GM18517 (cell line): ENCODE measurements around the gene ANKRD52.
"Not testable (repeated sequence)": the region's sequence is repeated elsewhere in the genome, so short reads cannot be mapped to it uniquely, and the experiment has no call there.

Experiments
- ATAC-seq: cut with Tn5 transposase; IDR thresholded peaks from one replicate; pipeline ENCODE4 v1.9.1; 2021; ENCODE audit warnings: mild to moderate bottlenecking, moderate library complexity; ENCODE audit not compliant: unreplicated experiment

The ANKRD52 gene

DNA sequence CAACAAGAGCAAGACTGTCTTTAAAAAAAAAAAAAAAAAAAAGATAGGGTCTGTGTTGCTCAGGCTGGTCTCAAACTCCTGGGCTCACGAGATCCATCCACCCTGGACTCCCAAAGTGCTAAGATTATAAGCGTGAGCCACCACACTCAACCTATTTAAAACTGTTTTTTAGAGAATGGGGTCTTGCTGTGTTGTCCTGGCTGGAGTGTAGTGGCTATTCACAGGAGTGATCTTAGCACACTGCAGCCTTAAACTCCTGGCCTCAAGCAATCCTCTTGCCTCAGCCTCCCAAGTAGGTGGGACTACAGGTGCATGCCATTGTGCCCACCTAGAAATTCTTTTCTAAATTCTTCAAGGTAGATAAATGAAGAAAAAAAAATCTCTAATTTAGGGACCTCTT lies 16.1 kb upstream of the ANKRD52 start:
- ATAC-seq, result no peak

DNA sequence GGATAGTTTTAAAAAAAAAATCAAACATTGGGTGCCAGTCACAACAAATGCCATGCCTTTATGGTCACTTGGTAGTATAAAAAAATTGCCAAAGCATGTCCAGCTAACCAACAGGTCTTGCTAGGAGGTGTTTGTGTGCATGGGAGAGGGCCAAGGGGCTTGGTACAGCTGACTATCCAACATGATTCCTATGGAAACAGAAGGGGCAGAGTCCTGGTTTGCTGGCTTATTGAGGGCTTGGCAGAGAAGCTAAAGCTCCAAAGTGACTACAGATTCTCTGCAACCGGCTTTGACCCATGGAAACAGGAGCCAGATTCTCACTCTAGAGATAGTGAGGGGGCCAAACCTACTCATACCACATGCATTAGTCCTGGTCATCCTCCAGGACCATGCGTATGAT lies 14.3 kb upstream of the ANKRD52 start:
- not testable (repeated sequence) for ATAC-seq

DNA sequence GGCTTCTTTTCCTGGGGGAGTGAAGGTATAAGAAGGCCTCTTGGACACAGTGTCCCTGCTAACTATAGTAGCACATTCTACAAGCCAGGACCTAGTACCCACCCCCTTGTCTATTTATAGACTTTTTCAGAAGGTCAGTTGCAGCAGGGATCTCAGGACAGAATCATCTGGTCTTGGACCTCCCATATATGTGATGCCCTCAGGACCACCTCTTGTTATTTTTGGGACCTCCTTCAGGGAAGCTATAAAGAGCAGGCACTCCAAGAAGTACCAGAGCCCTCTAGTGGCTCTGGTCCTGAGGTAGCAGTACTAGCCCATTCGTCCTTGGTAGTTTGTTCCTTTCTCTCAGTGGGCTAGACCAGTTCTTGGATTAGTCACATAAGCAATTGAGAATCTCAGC lies 12.8 kb upstream of the ANKRD52 start:
- ATAC-seq, result no peak

DNA sequence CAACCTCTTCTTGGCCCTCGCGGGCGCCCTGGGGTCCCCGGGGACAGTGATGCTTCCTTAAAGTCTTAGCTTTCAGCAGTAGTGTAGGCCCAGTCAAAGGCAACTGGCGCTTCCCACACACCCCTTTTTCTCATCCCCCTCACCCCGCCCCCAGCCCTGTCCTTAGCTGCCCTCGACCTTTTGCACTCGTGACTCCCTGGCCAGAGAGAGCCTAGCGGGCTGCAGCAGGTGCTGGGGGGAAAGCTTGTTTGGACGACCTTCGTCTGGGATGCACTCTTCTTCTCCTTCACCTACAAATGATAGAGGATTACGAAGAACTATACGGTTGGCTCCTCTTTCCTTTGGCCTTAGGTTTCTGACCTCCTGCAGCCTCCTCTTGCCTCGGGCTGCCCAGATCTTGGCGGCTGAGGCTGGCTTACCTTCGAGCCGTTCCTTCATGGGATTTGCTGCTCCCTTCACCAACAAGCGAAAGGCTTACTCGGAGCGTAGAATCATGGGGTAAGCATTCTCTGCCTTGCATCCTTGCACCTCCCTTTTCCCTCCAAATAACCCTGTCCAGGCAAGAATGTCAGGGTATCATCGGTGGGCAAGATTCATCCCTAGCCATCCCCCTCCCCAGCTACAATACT lies 9.4 kb upstream of the ANKRD52 start:
- ATAC-seq, result peak; percentile 34

DNA sequence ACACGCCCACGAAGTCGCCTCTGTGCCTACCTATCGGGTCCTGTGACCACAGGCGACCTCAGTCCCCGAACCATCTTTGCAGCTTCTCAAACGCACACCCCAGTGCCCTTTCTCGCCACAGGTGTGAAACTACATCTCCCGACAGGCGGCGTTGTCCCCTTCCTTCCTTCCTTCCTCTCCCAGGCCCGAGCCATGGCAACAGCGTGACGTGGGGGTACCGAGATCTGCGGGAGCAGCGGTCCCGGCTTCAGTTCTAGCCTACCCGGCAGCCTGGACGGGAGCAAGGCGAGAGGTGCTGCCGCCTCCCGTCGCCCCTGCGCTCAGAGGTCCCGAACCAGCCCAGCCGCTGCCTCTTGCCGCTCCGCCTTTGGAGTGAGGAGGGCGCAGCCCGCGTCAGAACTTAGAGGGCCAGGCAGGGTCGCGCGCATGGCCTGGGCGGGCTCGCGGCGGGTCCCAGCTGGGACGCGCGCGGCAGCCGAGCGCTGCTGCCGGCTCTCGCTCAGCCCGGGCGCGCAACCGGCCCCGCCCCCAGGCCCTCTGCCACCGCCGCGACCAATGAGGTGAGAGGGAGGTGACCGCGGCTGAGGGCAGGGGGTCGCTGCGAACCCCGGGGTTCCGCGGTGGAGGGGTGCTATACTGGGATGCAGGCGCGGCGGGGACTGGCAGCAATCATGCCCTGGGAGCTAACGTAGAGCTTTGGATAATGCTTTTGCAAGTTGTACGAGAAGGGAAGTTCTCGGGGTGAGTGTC lies 8.7 kb upstream of the ANKRD52 start, which contains the start of gene COQ10A:
Gene COQ10A (plus strand): TSS at position 250 of the 750 bp plus-strand sequence. CDS start 177 bp downstream, at position 427.
- peak; percentile 81 for ATAC-seq

DNA sequence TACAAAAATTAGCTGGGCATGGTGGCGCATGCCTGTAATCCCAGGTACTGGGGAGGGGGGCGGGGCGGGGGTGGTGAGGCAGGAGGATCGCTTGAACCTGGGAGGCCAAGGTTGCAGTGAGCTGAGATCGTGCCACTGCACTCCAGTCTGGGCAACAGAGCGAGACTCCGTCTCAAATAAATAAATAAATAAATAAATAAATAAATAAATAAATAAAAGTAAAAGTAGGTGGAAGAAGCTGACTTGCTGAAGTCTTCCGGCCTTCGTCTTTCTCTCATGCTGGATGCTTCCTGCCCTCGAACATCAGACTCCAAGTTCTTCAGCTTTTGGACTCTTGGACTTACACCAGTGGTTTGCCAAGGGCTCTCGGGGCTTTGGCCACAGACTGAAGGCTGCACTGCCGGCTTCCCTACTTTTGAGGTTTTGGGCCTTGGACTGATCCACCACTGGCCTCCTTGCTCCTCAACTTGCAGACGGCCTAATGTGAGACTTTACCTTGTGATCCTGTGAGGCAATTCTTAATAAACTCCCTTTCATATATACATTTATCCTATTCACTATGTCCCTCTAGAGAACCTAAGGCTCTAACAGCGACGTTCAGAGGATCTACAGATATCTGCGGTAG lies 8.0 kb upstream of the ANKRD52 start:
- not testable (repeated sequence) for ATAC-seq

DNA sequence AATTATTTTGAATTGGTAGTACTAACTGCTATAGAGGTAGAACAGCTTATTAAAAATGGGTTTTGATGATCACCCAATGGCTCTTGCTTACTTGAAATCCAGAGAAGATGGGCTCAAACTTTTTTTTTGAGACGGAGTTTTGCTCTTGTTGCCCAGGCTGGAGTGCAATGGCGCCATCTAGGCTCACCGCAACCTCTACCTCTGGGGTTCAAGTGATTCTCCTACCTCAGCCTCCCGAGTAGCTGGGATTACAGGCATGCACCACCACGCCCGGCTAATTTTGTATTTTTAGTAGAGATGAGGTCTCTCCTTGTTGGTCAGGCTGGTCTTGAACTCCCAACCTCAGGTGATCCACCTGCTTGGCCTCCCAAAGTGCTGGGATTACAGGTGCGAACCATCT lies 4.8 kb upstream of the ANKRD52 start:
- not testable (repeated sequence) for ATAC-seq

DNA sequence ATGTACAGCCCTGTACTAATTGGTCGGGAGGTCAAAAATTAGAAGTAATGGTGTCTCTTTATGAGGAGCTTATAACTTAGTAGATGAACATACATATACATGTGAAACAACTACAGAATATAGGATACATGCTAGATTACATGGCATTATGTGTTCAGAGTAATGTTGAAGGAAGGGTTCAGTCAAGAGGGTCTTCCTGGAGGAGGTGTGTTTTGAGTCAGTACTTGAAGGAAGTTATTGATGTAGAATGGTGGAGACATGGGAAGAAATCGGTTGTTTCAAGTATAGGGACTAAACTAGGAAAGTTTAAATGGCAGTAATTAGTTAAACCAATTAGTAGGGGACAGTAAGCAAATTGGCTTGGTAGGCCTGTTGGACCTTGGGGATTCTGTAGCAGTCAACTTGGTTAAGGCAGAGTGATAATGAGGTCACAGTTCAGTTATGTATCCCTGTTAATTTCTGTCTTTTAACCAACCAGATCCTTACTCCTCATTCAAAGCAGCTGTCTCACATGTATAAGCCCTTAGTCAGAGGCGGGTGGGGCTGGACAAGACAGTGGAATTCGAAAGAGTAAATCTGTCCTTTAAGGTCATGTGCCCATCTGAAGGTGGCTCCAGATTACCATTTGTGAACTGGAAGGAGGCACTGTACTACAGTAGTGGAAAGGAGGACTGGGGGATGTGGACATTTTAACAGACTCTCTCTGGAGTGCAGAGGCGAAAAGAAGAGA lies 3.5 kb upstream of the ANKRD52 start:
- no peak for ATAC-seq

DNA sequence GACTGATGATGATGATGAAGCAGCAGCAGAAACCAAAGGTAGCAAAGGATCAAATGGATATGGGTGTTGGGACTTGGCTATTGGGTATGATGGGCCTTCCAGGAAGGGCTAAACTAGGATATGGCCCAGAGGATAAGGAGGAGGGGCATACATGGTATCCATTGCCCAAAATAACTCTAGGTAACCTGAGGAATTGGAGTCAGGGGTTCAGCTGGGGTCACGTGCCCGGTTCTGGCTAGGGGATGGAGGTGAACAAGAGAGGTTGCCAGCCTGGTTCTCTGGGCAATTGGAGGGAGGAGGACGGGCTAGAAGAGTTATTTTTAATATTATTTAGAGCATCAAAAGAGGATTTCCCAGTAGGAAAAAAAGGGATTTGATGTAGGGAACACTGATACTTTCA lies 2.7 kb upstream of the ANKRD52 start:
- ATAC-seq, result no peak

DNA sequence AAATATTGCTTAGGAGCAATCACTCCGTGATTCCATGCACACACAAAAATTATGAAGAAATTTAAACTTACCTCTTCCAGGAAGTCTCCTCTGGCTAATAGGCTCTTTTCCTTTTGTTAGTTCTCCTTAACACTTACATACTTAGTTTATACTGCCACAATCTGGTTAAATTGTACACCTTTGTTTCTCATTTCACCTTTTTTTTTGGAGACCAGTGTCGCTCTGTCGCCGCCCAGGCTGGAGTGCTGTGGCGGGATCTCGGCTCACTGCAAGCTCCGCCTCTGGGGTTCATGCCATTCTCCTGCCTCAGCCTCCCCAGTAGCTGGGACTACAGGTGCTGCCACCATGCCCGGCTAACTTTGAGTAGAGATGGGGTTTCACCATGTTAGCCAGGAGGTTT lies 2.2 kb upstream of the ANKRD52 start:
- ATAC-seq, result no peak

DNA sequence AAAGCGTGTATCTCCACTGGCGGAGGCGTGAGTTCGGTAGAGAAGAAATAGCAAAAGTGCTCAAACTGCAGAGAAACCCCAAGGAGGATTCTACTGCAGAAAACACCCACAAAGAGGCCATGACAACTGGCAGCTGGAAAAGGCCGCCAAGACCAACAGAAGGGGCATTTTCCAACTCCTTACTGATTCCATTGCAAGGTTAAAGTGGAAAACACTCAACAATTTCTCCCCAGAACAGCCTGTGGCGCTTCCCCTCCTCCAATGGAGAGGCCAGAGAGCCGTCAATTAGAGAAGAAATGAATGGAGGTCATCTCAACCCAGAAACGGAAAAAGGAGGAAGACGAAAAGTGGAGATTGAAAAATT lies 618 bp upstream of the ANKRD52 start:
- ATAC-seq, result no peak

DNA sequence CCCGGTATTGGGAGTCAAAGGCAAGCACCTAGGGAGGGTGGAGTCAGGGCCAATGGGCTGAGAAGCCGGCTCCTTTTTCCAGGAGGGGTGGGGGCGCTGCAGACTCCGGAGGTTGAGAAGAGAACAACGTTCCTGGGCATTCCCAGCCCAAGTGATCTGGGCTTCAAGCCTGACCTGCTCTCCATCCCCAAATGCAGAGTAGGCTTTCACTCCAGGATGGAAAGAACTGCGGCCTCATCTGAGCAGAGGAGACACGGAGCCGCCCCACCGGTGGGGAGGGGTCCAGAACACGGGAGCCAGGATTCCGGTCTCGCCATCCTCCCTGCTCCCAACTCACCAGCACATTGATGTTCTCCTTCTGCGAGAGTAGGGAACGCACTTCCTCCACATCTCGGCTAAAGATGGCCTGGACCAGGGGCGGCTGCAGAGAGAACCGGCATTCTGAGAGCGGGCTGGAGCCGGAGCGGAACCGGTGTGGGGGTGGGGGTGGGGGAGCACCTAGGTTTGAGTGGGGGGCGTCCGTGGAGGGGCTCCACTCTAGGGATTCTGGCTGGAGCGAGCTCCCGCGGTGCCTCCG lies 605 bp downstream of the ANKRD52 start:
- ATAC-seq, result no peak

DNA sequence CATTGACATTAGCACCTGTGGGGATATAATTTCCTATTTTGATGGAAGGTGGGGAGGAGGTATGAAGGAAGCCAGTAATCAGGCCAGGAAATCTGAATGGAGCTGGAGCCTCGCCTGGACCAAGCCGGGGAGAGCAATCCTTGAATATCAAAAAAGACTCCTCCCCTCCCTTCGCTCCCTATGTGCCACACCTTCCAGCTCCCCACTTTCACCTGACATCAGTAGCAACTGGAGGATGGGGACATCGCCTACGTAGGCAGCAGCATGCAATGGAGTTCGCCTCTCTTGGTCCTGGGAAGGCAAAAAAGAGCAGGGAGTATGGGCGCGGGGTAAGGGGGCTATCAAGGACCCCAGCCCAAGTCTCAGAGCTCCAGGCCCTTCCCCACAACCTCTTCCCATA lies 1.1 kb downstream of the ANKRD52 start:
- no peak for ATAC-seq

DNA sequence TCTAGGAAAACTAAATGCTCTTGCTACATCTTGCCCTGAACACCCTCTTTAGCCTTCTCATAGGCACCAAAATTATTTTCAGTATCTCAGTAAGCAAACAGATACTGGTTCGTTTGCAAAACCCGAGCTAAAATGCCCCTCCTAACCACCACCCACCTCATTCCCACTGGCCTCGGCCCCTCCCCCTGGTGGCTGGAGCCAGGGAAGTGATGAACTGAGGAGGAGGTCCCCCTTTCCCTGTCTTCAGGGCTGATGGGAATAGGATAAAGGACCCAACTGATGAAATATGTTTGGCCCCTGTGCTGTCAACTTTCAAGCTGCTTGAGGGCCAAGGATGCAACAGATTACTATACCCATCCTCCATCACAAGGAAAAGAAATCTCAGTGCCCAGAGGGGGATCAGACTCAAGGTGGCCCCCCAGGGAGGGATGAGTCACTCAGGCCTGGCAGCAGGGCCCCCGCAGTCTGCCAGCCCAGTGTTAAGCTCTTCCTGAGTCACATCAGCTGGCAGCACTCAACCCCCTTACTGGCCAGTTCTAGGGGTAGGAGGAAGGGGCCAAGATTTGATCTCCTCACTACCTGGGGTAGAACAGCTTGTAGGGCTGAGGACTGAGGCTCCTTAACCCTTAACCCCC lies 1.7 kb downstream of the ANKRD52 start:
- no peak for ATAC-seq

DNA sequence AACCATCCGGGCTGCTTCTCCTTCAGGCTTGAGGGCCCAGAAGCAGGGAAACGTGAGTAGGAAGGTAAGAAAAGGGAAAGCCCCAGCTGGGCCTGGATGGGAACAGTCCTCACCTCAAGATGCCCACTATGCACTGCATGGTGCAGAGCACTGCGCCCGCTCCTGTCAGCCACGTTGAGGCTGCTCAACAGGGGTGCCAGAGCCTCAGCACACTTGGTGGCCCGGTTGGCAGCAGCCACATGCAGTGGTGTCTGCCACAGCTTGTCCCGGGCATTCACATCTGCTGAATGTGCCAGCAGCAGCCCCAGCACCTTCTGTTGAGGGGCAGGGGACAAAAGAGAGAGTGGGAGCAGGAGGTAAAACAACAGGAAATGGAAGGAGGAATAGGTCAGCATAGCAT lies 2.5 kb downstream of the ANKRD52 start:
- ATAC-seq, result no peak

DNA sequence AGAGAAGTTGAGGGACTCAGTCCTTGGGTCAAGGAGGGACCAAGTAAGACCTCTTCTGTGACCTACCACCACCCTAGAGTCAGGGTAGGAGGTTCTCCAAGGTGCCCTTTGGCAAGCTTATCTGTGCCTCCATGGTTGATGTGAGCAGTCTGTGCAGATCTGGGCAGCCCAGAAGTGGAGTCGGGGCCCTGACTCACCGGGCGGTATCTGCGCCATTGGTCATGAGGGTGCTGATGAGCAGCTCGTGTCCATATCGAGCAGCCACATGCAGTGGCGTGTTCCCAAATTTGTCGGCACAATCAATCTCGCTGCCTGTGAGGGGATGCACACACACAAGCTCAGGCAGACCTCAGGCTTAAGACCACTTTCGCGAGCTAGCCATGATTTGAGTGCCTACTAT lies 5.1 kb downstream of the ANKRD52 start:
- ATAC-seq, result no peak

DNA sequence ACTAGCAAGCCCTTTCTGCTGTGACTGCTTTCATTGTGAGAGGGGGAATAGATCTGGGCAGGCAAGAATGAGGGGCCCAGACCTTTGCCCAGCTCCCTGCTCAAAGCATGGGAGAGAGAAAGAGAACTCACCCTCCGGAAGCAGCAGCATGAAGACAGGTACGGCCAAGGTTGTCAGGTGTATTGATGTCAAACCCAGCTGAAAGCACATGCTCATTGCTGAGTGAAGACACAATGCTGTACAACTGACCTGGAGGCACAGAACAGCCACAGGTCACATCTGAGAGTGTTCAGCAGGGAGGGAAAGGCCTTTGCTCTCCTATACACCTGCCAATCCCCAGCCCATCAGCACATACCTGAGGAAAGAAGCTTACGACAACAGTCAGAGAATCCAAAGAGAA lies 5.5 kb downstream of the ANKRD52 start:
- no peak for ATAC-seq

DNA sequence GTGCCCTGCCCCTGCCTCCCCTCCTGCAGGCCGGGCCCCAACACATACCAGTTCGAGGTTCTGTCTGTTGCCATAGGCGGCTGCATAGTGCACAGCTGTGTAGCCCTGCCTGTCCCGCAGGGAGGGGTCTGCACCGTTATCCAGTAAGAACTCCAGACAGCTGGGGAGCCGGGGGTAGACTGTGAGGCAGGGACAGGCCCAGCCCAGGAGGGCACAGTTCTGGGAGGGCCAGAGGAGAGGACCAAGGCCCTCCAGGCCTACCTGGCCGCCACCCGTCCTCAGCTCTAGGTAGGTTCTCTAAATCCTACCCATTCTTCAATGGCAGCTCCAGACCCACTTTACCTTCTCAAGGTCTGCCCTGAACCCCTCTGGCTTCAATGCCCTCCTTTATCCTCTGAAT lies 9.5 kb downstream of the ANKRD52 start:
- ATAC-seq, result no peak

DNA sequence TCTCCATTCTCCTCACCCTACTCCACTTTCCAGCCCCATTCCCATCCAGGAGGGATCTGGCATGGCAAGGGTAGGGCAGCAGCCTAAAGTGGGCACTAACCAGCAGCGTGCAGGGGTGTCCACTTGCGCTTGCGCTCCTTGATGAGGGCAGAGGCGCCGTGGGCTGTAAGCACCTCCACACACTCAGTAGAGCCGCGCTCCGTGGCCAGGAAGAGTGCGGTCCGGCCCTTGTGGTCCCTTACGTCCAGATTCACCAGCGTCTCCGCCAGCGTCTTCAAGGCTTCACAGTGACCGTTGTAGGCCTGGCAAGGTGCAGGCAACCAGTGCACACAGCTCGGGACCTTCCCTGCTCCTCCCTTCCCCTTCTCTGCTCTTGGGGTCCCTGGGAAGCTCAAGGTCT lies 10.3 kb downstream of the ANKRD52 start:
- ATAC-seq, result no peak

DNA sequence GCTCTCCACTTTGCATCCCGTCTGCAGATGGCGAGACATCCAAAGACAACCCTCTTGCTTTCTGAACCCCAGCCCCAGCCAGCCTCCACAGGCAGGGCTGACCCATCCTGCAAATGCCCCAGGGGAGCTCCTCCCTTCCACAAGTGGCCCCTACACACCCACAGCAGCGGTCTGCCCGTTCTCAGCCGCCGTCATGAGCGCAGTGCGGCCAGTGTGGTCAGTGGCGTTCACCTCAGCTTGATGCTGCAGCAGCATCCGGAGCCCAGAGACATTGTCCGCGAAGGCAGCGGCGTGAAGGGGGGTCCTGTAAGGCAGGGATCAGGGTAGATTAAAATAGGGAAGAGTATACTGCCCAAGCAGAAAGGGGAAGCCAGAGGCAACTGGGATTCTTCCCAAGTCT lies 13.7 kb downstream of the ANKRD52 start:
- ATAC-seq, result no peak

DNA sequence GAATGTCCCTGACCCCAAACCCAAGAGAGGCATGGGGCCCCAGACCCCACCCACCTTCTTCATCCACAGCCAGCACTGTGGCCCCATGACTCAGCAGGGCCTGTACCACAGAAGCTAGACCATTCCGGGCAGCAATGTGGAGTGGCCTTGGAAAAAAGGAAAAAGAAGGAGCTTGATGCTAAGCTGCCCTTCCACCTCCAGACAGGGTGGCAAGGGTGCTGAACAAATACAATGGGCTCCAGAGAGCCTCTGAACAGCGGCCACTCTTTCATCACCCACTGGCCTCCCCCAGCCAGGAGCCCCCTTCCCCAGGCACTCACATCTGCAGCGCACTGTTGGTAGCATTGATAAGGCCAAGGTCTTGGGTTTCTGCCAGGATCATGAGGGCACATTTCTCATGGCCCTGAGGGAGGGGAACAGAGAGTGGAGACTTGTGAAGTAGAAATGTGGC lies 14.4 kb downstream of the ANKRD52 start:
- no peak for ATAC-seq
